ENCODE data around the gene NRN1.
"Not testable (repeated sequence)": the region's sequence is repeated elsewhere in the genome, so short reads cannot be mapped to it uniquely, and the experiment has no call there.

The NRN1 gene, protein sequence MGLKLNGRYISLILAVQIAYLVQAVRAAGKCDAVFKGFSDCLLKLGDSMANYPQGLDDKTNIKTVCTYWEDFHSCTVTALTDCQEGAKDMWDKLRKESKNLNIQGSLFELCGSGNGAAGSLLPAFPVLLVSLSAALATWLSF
- 0 to 0.24 reads per million in 2 experiments for total RNA-seq

DNA sequence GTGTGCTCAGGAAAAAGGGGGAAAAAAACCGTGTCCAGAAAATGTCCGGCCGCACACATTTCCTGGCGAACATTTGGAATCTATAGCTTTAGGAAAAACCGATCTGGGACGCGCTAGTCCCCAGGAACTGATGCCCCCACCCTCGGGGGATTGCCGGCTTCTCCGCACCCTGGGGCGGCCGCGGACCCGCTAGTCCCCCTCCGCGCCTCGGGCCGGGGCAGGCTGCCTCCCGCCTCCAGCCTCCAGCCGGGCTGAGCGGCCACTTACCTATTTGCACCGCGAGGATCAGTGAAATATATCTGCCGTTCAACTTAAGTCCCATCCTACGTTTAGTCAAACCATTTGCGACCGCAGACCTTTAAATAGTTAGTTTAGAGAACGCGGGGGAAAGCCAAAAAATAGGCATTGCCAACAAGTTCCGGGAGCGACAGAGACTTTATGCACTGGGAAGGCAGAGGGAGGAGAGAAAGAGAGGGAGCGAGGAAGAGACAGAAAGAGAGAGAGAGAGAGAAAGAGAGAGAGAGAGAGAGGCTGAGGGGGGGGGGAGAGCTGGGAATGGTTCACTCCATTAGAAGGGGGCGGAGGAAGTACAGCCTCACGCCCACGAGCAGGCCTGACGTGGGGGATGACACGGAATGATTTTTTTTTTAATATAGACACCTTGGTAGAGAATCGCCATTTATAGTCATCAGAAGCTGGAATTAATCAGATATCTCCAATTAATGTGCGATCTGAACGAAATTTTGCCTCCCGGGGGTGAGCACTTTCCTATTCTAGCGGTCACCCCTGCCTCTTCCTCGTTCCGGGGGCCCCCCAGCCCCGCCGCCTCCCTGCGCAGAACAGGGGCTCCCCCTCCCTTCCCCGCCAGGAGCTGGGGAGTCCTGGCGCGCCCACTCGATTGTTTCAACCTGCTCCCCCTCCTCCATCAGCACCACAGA is at the start of gene NRN1:
TSS of gene NRN1 (minus strand) at position 498 of the 938 bp plus-strand sequence. CDS start at position 322, 176 bp downstream.
- no peak for DNase-seq (ENCODE audit: low read depth)

DNA sequence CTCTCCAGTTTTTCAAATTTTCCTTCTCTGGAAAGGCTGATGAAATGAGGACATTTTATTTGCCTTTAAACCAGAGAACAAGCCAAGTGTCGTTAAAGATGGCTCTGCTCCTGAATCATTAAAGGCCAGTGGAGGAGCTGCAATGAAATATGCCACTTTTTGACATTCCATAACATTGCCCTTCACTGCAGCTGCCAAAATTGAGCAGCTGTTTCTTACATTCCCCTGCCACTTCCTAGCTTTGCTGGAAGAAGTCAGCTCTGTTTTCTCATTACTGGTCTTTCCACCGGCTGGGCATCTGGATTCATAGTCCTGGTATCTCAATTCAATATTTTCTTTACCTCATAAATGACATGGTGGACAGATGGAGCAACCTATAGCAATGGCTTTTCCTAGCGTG is 45.5 kb upstream of the NRN1 start:
- DNase-seq (ENCODE audit: low read depth) = no peak

DNA sequence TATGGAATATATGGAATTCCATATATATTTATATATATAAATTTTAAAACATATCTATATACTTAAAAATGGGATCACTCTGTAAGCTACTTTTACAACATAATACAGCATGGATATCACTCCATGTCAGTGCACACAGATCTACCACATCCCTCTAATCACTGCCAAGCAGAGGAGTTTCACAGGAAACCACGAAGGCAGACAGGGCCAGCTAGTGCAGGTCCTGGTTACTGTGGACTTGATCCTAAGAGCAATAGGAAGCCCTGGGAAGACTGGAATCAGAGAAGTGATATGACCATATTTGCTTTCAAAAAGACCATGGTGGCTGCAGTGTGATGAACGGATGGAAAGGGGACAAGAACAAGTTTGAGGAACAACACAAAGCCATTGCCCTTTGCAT is 40.0 kb upstream of the NRN1 start:
- DNase-seq (ENCODE audit: low read depth) = no peak

DNA sequence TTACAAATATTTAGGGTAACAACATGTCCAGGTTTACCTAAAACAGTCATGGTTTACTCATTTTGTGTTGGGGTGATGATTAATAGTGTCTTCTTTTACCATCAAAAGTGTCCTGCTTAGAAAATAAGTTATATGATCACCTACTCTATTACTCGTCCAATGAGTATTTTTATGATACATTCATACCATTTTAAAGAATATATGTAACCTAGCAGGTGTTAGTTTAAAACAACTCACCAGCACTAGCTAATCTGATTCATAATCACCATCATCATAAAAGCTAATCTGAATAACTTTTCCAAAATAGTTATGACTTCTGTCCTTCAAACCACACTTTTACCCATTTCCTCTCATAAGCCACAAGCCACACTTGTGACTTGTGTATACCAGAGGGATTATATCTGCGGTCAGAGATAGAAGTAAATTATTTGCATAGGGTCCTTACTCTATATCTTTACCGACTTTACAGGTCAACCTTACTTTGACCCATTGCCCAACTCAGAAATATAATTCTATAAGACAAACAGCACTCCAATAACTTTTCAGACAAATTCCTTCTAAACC is 33.3 kb upstream of the NRN1 start:
- DNase-seq (ENCODE audit: low read depth) = no peak

DNA sequence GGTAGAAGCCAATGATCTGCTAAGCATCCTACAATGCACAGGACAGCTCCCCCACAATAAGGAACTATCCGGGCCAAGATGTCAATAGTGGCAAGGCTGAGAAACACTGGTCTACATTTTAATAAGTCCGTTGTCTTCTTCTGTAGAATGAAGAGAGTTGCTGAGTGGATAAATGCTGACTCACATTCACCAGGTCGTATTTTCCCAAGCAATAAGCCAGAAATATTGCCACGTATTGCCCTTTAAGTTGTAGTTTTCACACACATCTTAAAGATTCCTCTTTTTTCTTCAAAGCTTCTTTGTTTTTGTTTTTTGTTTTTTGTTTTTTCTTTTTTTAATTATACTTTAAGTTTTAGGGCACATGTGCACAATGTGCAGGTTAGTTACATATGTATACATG is 30.5 kb upstream of the NRN1 start:
- no peak for DNase-seq (ENCODE audit: low read depth)

DNA sequence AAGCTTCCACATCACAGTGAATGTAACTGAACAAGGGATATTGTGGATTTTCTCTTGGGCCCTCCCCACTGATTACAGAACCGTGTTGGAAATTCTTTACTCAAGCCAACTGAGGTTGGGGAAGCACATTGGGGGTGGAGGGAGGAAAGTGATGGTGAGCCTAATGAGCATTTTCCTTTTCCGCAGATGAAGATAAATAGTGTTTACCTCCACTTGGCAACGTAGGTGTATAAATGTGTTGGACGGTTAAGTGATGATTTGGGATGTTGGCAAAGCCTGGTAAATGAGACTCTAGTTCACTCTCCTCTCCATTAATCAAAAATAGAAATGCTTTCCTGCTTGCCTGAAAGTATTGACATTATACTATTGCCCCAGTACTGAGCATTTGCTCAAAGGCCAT is 27.1 kb upstream of the NRN1 start:
- no peak for DNase-seq (ENCODE audit: low read depth)

DNA sequence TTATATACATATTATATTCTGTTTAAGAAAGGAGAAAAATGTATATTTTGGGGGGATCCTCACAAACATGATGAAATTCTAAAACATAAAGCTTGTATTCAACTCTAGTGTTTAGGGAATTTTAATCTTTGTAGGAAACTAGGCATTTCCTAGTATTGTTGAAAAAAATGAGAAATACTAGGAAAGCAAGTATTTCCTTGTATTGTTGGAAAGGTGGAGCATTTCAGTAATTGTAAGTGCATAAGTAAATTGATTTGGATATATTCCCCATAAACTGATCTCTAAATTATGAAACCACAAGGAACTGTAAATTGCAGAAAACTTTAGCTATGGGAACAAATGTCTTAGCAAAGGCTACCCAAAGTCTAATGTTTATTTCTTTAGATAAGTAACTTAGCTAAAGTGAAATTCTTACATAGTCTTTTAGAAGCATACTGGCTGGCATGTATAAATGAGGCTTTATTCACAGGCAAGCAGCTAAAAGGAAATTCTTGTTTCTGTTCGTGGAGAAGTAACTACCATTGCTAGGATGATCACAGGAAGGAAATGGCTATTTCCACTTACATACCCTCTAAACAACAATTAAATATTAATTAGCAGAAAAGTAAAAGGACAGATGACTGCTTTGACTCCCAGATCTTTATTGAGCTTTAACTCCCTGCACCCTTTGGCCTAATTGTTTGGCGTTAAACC is 19.9 kb upstream of the NRN1 start:
- no peak for DNase-seq (ENCODE audit: low read depth)

DNA sequence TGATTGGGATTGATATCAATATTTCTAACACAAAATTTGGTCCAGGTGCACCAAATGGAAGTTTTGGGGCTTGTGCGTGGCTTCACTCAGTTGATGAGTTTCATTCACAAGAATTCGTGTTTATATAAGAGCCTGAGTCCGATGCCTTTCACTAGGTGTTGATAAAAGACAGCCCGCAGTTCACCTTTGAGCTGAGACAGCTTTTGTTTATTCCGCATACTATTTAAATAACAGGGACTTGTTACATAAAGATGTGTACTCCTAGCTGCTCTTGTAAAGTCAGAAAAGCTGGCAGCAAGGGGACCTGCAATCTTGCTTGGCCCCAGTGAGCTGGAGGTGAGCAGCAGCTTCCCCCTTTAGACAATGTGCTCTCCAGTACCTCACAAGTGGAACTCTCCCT is 19.0 kb upstream of the NRN1 start:
- DNase-seq (ENCODE audit: low read depth) = no peak

DNA sequence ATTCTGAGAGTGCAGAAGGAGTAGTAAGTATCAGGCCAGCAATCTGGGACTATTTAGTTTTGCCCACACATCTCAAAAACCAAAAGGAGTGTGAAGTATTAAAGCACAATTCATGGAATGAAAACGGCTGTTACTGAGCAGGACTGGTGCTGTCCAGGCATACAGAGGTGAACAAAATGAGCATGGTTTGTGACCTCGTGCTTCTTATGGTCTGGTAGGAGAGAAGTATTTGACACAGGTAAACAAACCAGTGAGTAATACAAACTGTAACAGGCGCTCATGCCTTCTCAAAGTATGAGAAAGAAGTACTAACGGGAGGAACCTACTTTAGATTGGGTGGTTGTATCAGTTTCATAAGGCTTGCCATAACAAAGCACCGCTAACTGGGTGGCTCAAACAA is 17.5 kb upstream of the NRN1 start:
- no peak for DNase-seq (ENCODE audit: low read depth)

DNA sequence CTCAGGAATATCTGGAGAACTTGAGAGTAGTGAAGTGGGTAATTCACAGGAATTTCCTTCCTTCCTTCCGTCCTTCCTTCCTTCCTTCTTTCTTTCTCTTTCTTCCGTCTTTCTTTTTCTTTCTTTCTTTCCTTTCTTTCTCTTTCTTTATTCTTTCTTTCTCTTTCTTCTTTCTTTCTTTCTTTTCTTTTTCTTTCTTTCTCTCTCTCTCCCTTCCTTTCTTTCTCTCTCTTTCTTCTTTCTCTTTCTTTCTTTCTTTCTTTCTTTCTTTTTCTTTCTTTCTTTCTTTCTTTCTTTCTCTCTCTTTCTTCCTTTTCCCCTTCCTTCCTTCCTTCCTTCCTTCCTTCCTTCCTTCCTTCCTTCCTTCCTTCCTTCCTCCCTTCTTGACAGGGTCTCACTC is 16.1 kb upstream of the NRN1 start:
- not testable (repeated sequence) for DNase-seq (ENCODE audit: low read depth)

DNA sequence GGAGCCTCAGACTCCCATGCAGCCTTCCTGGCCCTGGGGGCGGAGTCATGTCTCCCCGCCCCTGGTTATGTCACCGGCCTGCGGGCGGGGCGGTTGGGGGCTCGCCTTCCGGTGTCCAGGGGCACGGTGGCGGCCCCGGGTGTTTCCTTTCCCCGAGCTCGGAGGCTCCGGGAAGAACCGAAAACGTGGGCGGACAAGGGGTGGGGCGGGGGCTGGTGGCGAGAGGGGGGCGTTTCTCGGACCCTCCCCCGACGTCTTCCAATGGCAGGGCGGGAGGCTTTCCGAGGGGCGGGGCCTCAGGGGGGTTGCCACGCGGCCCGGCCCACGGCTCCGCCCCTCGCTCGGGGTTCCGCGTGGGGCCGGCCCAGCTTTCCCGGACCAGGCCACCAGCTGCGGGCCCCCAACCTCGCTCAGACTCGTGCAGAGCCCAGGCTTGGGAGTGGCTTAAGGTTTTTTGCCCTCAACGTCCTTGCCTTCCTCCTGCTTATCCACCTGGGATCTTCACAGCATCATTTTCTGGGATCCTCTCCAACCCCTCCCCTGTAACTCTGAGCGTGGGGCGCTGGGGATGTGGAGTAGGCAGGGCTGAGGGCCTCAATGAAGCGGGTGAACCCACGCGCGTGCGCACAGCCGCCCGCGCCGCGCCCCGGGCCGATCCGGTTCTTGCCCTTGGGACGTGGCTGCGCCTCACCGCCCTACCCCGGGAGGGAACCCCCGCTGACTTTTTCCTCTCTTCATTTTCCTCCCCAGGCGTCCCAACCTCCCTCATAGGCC is 2.1 kb upstream of the NRN1 start:
- no peak for DNase-seq (ENCODE audit: low read depth)

DNA sequence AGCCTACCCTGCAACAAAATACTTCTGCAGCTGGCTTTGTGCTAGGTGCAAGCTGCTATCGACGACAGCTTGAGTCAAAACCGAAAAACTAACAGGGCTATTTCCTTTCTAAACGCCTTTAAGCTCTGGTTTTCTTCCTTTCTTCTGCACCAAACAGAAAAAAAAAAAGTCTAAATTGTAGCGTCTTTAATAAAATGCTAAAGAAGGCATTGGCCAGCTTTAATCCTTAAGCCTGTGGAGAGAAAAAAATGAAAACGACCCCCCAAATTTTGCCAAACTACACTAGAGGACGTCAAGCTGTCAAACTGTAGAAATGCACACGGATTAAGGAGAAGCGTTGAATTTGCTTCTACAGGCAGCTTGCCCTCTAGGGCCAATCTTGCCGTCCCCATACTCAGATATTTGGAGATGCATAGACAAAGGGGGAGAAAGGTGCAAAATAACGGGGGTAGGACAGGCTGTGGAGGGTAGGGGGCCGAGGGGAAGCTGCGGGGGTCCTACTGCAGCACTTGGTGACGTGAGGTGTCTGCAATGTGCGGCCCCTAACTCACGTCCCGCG is 1.4 kb upstream of the NRN1 start:
- DNase-seq (ENCODE audit: low read depth) = no peak

DNA sequence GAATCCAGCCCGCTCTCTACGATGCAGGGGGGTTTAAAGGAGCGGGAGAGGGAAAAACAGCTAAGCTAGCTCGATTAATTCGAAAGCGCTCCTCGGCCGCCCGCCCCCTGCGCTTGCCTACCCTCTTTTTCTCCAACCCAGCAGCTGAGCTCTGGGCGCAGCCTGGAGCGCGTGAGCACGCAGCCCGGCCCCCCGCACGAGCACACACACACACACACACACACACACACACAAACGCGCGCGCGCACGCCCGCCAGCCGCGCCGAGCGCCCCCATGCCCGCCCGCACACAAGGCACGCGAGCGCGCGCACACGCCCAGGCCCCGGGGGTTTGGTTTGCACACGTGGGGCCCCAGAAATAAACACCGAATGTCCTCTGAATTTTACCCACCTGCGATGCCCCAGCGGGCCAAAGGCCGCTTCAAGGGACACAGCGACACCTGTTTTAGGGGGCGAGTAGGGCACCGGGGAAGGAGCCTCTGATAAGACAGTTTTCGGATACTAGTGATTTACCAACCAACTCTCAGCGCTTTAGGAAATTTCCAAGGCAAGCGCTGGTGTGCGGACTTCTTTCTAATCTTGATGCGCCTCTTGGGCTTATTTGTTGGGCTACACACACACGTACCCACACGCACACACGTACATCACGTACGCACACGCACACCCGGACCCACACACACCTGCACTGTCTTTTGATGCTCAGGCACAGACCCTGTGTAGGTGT is 802 bp upstream of the NRN1 start:
- no peak for DNase-seq (ENCODE audit: low read depth)

DNA sequence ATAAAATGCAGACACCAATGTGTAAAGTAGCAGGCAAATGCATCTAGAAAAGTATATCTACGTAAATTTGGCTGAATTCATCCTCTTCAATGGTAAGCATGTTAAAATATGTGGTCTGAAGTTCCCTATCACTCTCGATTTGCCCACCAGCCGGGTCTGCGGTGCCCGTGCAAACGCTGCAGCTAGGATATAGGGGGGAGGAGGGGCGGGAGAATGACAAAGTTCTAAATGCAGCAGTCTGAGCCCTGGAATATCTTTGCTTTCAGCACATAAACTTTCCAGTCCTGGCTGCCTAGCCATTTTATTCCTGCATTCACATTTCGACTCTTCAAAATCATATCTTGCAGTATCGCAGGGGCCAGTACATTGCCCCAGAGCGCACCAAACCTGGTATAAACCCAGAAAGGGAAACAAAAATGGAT is 708 bp downstream of the NRN1 start:
- DNase-seq (ENCODE audit: low read depth) = no peak

DNA sequence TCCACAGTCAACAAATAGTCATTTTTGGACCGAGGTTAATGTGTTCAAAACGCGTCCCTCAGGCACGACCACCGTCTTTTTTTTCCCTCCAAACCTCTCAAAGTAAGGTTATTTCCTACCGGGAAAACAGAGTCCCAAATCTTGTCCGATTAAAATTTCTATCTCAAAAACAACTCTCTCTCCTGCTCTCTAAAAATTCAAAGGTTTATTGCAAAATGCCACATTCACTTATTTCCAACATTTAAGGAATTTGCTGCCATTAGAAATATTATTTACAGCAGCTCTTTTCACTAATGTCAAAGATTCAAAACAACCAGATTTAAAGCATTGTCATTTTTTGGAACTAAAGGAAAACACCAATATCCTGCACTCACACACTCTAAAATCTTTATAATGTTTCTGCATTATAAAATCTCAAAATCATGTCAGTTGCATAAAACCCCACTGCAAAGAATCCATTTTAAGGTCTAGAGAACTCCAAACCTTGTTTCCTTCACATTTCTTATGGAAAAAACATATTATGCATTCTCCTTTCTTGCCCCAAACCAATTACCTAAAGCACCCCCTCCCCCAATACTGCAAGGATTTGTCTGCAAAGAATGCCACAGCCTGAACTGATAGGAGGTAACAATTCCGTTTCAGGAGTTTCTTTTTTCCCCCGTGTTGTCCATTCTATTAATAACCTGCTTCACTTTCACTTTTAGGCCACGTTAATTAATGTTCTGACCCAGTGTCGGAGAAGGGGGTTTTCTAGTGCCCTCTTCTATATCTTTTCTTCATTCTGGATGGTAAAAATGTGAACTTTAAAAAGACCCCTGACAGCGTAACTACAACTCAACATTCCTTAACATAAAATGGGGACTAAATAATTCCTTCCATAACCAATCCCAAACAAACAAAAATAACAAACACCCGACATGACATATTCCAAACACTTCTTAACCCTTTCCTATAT is 1.4 kb downstream of the NRN1 start:
- DNase-seq (ENCODE audit: low read depth) = no peak

DNA sequence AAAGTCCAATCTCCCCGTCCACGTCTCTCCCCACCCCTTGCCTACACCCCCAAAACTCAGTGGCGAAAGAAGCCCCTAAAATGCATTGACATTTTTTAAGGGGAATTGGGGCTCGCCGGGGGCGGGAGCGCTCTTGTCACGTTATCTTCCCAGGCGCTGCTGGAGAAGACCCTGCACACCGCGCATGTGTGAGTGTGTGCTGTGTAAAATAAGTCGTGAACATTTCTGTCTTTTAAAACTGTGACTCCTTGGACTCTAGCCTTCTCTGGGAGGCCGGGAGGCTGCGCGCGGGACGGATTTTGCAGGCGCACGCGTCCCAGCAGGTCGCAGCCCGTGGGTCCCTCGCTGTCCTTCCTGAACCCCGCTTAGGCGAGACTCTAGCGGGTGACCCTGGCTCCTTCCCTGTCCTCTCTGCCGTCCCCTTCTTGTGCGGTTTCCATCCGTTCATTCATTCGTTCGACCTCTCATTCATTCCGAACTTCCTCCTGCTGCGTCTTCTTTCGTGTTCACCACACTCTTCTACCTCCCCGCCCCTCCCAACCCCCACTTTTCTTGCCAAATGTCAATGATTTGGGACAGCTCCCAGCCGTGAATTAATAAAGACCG is 2.2 kb downstream of the NRN1 start:
- DNase-seq (ENCODE audit: low read depth) = no peak

DNA sequence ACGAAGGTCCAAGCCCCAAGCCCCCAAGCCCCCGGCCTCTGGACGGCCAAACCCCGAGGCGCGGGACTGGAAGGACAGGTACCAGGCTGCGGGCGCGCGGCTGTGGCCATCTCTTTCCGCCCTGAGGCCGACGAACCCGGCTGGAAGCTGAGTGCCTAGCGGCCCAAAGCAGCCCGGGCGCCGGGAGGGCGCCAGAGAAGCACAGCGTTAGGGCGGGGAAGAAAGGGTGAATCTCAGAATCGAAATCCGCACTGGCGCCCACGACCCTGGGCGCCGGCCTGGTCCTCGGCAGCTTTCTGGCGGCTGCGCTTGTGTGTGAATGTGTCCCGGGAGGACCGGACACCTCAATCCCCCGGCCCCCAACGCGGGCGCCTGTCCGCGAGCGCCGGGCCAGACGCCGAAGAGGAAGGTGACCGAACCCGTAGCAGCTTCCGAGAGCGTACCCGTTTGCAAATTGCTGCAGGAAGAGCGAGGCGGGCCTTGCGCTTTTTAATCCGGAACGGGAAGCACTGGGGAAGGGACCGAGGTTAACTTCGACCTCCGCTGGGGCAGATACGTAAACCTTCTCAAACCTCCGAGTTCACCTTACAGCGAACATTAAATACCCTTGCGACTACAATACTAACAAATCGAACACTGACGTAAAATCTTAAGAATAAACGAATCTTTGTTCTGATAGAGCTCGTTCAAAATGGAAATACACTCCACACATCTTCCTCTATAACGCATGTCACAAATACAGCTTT is 2.9 kb downstream of the NRN1 start:
- no peak for DNase-seq (ENCODE audit: low read depth)

DNA sequence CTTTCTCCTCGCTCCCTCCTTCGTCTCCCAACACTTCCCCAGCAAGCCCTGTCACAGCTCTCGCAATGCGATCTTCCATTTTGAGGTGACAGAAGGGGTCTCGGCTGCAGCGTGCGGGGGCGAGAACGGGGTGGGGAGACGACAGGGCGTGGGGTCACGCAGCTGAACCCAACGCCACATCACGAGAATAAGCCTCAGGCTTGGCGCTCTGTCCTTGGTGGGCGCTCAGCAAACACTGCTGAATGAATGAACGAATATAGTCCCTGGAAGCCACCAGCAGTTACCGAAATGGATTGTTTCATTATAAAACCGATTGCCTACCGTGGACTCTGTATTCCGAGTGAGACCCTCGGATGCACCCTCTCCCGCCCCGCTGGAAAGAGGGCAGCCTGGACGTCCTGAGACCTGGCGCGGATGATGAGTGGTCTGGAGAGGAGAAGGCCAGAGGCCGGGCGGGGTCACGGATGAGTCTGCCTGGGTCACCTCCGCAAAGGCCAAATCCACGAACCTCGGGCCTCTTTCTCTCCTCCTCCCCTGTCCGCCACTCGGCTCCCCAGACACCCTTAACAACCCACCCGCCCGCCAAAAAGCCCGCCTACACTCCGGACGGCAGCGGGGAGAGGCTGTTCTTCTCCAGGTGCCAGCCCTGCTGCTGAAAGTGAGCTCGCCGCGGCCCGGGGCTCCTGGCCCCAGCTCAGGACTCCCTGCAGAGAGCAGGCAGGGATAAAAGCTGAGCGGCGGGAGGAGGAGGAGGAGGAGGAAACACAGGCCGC is 3.7 kb downstream of the NRN1 start:
- no peak for DNase-seq (ENCODE audit: low read depth)
